GM21381 (cell line): ENCODE results near the gene ELN.

ENCODE experiments used
- ATAC-seq: cut with Tn5 transposase; IDR thresholded peaks from one replicate; pipeline ENCODE4 v1.9.1; 2021; ENCODE audit warnings: mild to moderate bottlenecking, moderate library complexity; ENCODE audit not compliant: unreplicated experiment

ELN gene

GRCh38 chr7:74023092-74023536 is 4.9 kb upstream of the ELN start:
- ATAC-seq = no peak

DNA sequence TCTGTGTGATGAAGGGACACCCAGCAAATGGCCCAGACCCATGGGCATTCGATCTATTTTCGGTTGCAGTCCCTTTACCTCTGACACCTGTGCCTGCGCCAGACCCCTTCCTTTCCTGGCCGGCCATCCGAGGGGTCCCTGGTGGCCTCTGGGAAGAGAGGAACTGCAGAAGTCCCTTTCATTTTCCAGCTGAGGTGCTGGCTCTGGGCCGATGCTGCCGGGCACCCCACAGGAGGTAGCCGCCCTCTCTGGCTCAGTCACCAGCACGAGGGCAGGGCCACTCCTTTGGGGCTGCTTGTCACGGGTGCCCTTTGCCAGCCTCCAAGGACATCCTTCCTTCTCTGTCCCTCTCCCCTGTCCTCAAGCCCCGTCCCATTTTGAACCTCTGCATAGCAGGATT is 4.2 kb upstream of the ELN start:
- ATAC-seq = no peak

GRCh38 chr7:74025146-74025545 is 2.8 kb upstream of the ELN start:
- ATAC-seq = no peak

- ATAC-seq = no peak
These were observed 2.2 kb upstream of the ELN start for GRCh38 chr7:74025730-74026129.

DNA sequence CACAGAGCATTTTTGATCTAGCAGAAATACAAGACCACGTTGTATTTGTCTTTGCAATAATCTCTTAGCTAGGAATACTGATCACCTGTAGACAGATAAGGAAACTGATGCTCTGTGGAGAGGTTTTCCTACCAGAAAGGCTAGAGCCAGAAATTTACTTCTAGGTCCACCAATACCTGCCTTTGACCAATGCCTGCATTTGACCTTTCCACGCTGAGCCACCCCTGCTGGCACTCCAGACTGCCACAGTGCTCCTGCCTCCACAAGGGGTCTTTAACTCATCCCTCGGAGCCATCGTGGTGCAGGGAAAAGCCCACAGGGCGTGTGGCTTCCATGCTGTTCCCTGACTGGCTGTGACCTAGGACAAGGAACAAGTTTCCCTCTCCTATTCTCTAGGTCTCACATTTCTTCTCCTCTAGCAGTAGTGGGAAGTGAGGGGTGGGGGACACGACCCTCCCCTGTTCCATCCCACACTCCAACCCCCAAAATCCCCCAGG is 1.5 kb upstream of the ELN start:
- ATAC-seq = no peak

- no peak for ATAC-seq
These were observed 880 bp upstream of the ELN start for GRCh38 chr7:74026903-74027682.

- ATAC-seq = no peak
These were observed 407 bp downstream of the ELN start for GRCh38 chr7:74028321-74028838.

GRCh38 chr7:74029089-74029785 is 1.3 kb downstream of the ELN start:
- no peak for ATAC-seq

DNA sequence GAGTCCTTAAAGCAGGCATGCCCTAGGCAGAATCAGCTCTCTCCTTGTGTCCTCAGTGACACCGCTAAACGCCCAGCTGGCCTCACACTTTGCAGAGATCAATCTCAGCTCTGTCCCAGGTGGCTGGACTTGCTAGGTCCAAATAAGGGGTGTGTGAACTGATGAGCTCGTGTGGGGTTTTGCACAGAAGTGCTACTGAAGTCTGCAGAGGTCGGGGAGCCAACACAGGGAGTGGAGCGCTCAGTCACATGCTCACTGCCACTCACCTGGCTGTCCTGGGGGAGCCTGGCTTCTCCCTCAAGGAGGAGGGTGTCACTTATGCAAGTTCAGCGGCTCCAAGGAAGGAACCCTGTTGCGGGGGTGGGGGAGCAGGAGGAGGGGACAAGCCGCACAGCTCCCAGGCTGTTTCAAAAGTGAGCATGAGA is 2.0 kb downstream of the ELN start:
- ATAC-seq = no peak

GRCh38 chr7:74030861-74031260 is 2.9 kb downstream of the ELN start:
- no peak for ATAC-seq

DNA sequence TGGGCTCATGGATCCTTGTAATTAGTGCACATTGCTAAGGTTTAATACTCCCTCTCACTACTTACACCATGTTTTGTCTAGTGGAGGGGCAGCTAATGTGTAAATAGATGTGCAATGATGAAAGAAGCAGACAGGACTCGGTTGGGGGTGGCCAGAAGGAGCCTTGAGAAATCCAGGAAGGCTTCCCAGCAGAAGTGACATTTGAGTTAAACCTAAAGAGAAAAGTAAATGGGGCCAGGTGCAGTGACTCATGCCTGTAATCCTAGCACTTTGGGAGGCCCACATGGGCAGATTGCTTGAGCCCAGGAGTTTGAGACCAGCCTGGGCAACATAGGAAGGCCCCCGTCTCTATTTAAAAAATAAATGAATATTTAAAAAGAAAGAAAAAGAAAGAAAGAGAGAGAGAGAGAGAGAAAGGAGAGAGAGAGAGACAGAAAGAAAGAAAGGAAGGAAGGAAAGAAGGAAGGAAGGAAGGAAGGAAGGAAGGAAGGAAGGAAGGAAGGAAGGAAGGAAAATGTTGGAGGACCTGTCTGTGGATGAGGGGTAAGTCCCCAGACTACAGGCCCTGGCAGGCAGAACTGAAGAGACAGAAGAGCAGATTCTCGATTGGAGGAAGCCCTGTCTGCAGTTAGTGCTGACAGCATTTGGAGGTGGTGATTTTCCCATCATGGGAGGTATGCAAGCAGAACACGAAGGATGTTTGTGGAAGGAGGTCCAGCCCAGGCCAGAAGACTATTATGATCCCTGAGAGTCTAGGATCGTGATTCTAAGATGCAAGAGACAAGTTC is 3.6 kb downstream of the ELN start:
- ATAC-seq = no peak

DNA sequence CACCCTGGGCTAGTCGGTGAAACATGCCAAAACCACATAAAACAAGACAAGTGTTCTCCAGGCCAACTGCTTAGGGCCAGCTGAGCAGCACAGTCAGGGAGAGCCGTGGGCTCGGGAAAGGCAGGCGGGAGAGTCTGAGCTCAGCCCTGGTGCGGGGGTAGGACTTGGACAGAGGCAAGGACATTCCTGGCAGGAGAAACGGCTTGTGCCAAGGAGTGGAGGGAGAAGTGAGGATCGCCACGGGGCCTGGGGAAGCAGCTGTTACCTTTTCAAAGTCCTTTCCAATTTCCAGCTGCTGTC is 4.2 kb downstream of the ELN start:
- ATAC-seq = no peak

- ATAC-seq = no peak
These were observed 4.8 kb downstream of the ELN start for GRCh38 chr7:74032624-74033371.

DNA sequence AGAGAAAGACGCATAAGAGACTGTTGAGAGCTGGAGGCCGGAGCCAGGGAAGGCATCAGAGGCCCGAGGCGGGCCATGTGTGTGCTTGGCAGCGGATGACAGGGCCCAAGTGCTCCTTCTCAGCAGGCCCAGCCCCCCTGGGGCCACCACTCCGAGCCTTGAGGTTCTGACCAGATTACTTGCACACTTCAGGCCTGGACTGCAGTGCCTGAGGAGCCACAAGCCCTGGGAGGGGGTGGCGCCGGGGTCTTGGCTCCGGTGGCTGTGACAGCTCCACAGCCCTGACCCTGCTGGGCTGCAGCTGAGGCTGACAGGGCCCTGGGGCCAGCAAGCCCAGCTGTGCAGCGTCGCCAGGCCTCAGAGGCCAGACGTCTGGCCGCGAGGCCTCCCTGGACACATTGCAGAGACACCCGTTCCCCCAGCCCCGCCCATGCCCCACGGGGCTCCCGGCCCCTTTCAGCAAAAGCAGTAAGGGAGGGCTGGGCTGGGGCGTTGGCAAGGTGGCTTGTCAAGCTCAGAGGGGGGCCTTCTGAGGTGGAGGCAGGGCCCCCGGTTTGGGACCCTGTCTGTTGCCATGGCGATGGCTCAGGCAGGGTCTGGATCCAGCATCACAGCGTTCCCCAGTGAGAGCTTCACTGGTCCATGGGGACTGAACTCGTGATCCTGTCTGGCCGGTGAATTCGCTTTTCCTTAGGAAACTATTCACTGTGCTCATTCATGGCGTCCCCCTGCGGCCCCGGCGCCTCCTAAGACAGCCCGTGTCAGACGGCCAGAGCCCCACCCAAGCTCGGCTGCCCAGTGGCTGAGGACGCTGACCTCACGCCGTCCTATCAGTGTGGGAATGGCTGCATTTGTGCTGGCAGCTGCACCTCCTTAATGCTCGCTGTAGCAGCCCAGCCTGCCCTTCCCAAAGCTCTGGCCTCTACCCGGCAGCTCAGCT is 5.7 kb downstream of the ELN start:
- ATAC-seq = no peak

DNA sequence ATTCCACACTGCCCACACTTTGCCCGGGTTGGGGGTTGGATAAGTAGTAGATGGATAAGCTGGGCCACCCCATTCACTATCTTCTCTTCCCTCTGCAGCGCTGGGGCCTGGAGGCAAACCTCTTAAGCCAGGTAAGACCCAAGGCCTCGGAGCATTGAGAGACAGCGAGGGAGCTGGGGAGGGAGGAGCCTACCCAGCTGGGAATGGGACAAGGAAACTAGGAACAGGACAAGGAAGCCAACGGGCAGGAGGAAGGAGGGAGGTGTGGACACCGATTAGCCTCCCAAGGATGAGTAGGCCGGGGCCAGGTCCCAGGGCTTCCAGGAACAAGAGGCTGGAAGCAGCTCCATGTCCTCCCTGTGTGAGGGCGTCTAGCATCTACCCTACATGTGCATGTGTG is 9.6 kb downstream of the ELN start:
- ATAC-seq = no peak

GRCh38 chr7:74038194-74038961 is 10.4 kb downstream of the ELN start:
- no peak for ATAC-seq

- ATAC-seq = no peak
These were observed 11.4 kb downstream of the ELN start for GRCh38 chr7:74039337-74039736.

DNA sequence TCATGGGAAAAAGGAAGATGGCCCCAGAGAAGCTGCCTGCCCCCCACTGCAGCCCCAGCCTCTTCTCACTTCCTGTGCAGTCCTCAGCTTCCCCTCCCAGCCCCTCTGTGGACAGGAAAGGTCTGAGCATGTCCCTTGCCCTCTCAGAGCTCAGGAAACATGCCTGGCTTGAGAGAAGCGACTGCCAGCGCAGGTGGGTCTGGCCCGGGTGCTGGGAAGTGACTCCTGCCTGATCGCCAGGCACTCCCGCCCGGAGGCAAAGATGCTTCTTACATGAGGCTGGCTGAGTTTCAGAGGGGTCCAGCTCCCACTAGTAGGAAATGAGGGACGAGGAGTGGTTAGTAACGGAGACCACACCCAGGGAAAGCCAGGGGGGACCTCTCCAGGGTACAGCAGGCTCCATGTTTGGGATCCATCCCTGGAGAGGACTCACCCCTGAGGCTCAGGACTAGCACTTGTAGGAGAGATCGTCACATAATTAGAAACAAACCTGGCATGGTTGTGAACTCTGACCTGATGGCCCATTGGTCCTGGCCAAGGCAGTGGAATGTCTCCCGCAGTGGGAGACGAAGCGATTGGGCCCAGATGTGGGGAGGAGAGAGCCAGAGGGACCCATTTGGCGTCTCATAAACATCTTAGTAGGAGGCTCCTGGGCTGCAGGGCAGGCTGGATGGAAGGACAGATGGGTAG is 12.3 kb downstream of the ELN start:
- ATAC-seq = no peak
